ENCODE measurements around the gene FANCE. TPM values are rescaled to one million over a fixed set of nuclear protein-coding genes. Genes with fewer than 3 reads are reported as not detected.

Gene FANCE
- total and polyA plus RNA-seq, 7 donors = 3.8 to 15.2 (median 7.1) TPM

- TF ChIP-seq, protein P1, sequence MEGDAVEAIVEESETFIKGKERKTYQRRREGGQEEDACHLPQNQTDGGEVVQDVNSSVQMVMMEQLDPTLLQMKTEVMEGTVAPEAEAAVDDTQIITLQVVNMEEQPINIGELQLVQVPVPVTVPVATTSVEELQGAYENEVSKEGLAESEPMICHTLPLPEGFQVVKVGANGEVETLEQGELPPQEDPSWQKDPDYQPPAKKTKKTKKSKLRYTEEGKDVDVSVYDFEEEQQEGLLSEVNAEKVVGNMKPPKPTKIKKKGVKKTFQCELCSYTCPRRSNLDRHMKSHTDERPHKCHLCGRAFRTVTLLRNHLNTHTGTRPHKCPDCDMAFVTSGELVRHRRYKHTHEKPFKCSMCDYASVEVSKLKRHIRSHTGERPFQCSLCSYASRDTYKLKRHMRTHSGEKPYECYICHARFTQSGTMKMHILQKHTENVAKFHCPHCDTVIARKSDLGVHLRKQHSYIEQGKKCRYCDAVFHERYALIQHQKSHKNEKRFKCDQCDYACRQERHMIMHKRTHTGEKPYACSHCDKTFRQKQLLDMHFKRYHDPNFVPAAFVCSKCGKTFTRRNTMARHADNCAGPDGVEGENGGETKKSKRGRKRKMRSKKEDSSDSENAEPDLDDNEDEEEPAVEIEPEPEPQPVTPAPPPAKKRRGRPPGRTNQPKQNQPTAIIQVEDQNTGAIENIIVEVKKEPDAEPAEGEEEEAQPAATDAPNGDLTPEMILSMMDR (IDR thresholded peaks at IDR 0.05) = no peak
- intact Hi-C loops (cut with DNase I) = no loop called here
- H3K4me1 ChIP-seq = peaks cover 3% of the 10 kb centered on the region
- ATAC-seq (no peak), DNase-seq (no peak)
- peaks cover 14 to 60% of the 10 kb centered on the region in 2 donors for H3K36me3 ChIP-seq (ENCODE audit: insufficient read depth in 1 of 2, low read depth in 1 of 2)
- no peaks in the 10 kb centered on the region for H3K27me3 ChIP-seq (ENCODE audit: insufficient read depth in 3 of 3, low read length in 2 of 3)
- no peak overlapping the region for H3K27ac ChIP-seq
- WGBS, 3 donors = 92 to 94% (median 94%) methylated on average over 14 of the region's 14 CpGs
- H3K9me3 ChIP-seq = no peaks in the 10 kb centered on the region
- no peak overlapping the region for H3K4me3 ChIP-seq
These were observed 32.2 kb upstream of the FANCE start for GRCh38 chr6:35419961-35420360.

DNA sequence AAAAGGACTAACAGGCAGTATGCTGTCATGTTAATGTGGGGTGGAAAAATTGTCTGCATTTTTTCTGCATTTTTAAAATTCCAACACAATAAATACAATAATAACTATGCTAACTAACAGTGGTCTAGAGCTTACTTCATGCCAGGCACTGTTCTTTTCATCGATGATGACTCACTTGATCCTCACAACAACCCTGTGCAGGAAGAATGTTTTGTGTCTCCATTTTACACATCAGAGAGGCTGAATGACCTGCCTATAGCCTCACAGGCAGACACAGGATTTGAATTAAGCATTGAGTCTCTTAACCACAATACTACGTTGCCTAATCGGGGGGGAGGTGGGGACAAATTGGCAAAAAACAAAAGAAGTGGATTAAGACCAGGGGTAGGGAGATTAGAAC is 26.9 kb upstream of the FANCE start:
- intact Hi-C loops (cut with DNase I) = no loop called here
- ATAC-seq = no peak
- TF ChIP-seq, protein P1 (IDR thresholded peaks at IDR 0.05) = no peak
- Histone ChIP-seq H3K4me1 (no peaks in the 10 kb centered on the region), H3K27me3 (ENCODE audit: insufficient read depth in 3 of 3, low read length in 2 of 3) (no peaks in the 10 kb centered on the region), H3K27ac (no peak overlapping the region), H3K4me3 (no peak overlapping the region), H3K36me3 (ENCODE audit: insufficient read depth in 1 of 2, low read depth in 1 of 2) (peaks cover 22 to 63% of the 10 kb centered on the region in 2 donors), H3K9me3 (no peaks in the 10 kb centered on the region)
- no peak for DNase-seq
- 62 to 73% (median 65%) methylated on average over 3 of the region's 3 CpGs for WGBS, 3 donors

DNA sequence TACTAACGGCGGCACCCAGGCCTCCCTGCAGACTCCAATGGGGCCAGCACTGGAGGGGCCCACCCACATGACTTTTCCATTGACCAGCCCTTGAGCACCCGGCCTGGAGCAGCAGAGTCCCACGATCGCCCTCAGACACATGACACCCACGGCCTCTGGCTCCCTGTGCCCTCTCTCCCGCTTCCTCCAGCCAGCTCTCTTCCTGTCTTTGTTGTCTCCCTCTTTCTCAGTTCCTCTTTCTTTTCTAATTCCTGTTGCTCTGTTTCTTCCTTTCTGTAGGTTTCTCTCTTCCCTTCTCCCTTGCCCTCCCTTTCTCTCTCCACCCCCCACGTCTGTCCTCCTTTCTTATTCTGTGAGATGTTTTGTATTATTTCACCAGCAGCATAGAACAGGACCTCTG is 26.1 kb upstream of the FANCE start:
- WGBS, 3 donors = 77 to 78% (median 78%) methylated on average over 8 of the region's 8 CpGs
- Histone ChIP-seq H3K9me3 (no peaks in the 10 kb centered on the region), H3K4me1 (no peaks in the 10 kb centered on the region), H3K4me3 (no peak overlapping the region), H3K36me3 (ENCODE audit: insufficient read depth in 1 of 2, low read depth in 1 of 2) (peaks cover 22 to 58% of the 10 kb centered on the region in 2 donors), H3K27me3 (ENCODE audit: insufficient read depth in 3 of 3, low read length in 2 of 3) (no peaks in the 10 kb centered on the region), H3K27ac (no peak overlapping the region)
- no peak for DNase-seq
- TF ChIP-seq, protein P1 (IDR thresholded peaks at IDR 0.05) = no peak
- intact Hi-C loops (cut with DNase I) = no loop called here
- ATAC-seq = no peak

GRCh38 chr6:35427435-35427834 is 24.7 kb upstream of the FANCE start:
- no peaks in the 10 kb centered on the region for H3K27me3 ChIP-seq (ENCODE audit: insufficient read depth in 3 of 3, low read length in 2 of 3)
- H3K4me3 ChIP-seq = no peak overlapping the region
- WGBS, 3 donors = 95 to 100% (median 97%) methylated on average over 5 of the region's 5 CpGs
- peaks cover 16 to 46% of the 10 kb centered on the region in 2 donors for H3K36me3 ChIP-seq (ENCODE audit: insufficient read depth in 1 of 2, low read depth in 1 of 2)
- TF ChIP-seq, protein P1 (IDR thresholded peaks at IDR 0.05) = no peak
- no peaks in the 10 kb centered on the region for H3K9me3 ChIP-seq
- H3K27ac ChIP-seq = no peak overlapping the region
- intact Hi-C loops (cut with DNase I) = no loop called here
- ATAC-seq (no peak), DNase-seq (no peak)
- H3K4me1 ChIP-seq = no peaks in the 10 kb centered on the region

GRCh38 chr6:35427851-35428321 is 24.3 kb upstream of the FANCE start:
- Histone ChIP-seq H3K36me3 (ENCODE audit: insufficient read depth in 1 of 2, low read depth in 1 of 2) (peaks cover 16 to 43% of the 10 kb centered on the region in 2 donors), H3K27ac (no peak overlapping the region), H3K4me1 (no peaks in the 10 kb centered on the region), H3K27me3 (ENCODE audit: insufficient read depth in 3 of 3, low read length in 2 of 3) (no peaks in the 10 kb centered on the region), H3K4me3 (no peak overlapping the region), H3K9me3 (no peaks in the 10 kb centered on the region)
- 76 to 81% (median 80%) methylated on average over 9 of the region's 9 CpGs for WGBS, 3 donors
- ATAC-seq = no peak
- DNase-seq = no peak
- TF ChIP-seq, protein P1 (IDR thresholded peaks at IDR 0.05) = no peak
- intact Hi-C loops (cut with DNase I) = no loop called here
